Hepatocyte (in vitro differentiated cells): ENCODE measurements around the gene BST1.

Source experiments
- CTCF ChIP-seq: fragments of 200-600 bp; sonication (generic); IDR thresholded peaks from 2 replicates; pipeline ENCODE4 v1.5.1; 2016; ENCODE audit warnings: antibody characterized with exemption, mild to moderate bottlenecking; ENCODE audit not compliant: poor library complexity
- EZH2 ChIP-seq: fragments of 200-600 bp; sonication (generic); IDR thresholded peaks from 2 replicates; pipeline ENCODE4 v1.6.1; 2016; ENCODE audit warnings: antibody characterized with exemption, mild to moderate bottlenecking, borderline replicate concordance
- EZH2phosphoT487 ChIP-seq: fragments of 200-600 bp; sonication (generic); IDR thresholded peaks from one replicate; pipeline ENCODE4 v1.6.1; 2018; ENCODE audit warnings: antibody characterized with exemption, mild to moderate bottlenecking, low read depth, moderate library complexity; ENCODE audit not compliant: unreplicated experiment, severe bottlenecking

- TF ChIP-seq CTCF (no peak), EZH2 (no peak), EZH2phosphoT487 (no peak)
Observed at GRCh38 chr4:15769202-15769601, 66.3 kb downstream of the BST1 start.
